Endothelial cell of umbilical vein (primary cell): Measurements from ENCODE around the gene HOXA2. TPM values are rescaled to one million over a fixed set of nuclear protein-coding genes. Genes with fewer than 3 reads are reported as not detected.

Experiments used
- BruUV-seq: library from RNA; stranded (reverse); fragments of 400-500 nt; replicated peaks from 2 replicates; lab custom pipeline; 2021; lab: Mats Ljungman, UMichigan
- CTCF ChIA-PET: fragments of 300-600, 350-600 bp; sonication (Branson Sonifier 250); formaldehyde crosslinking; loops from one replicate; lab custom pipeline; 2021; ENCODE audit warnings: antibody characterized with exemption, inconsistent platforms; lab: Charles Lee
- POLR2A ChIA-PET: fragments of 300-600, 350-600 bp; sonication (Branson Sonifier 250); formaldehyde crosslinking; loops from one replicate; lab custom pipeline; 2021; ENCODE audit warnings: antibody characterized with exemption, inconsistent platforms; lab: Charles Lee
- DNase-seq: peaks from one replicate; pipeline ENCODE4 v3.0.0-alpha.2; 2011; ENCODE audit warnings: low read depth, low spot score
- FAIRE-seq: peaks from 2 replicates; lab custom pipeline; 2011; peaks lifted over from hg19 to GRCh38; lab: Jason Lieb, UNC
- H2AFZ ChIP-seq: 2 replicates; pipeline ENCODE4 v1.6.0; 2012; ENCODE audit warnings: low read depth, low read length, control low read depth, inconsistent platforms
- H3K27ac ChIP-seq: 2 replicates; pipeline ENCODE4 v1.5.1; 2011; ENCODE audit warnings: low read depth, mild to moderate bottlenecking, control low read depth, low read length, moderate library complexity; ENCODE audit not compliant: insufficient read depth
- H3K27me3 ChIP-seq, 2 experiments: 2 replicates each; pipeline versions ENCODE4 v1.6.0 to v1.6.1; 2011; ENCODE audit warnings: low read length in 2 of 2, mixed read lengths in 1 of 2; ENCODE audit not compliant: control insufficient read depth in 2 of 2, insufficient read depth in 2 of 2
- H3K36me3 ChIP-seq, 2 experiments: 2 replicates in 1 of 2; 3 replicates in 1 of 2; pipeline ENCODE4 v1.5.1; 2011; ENCODE audit warnings: low read length in 2 of 2, mild to moderate bottlenecking in 1 of 2, moderate library complexity in 1 of 2; ENCODE audit not compliant: control insufficient read depth in 2 of 2, insufficient read depth in 2 of 2; ENCODE audit errors: extremely low read depth in 1 of 2
- H3K4me1 ChIP-seq: 3 replicates; pipeline ENCODE4 v1.5.1; 2011; ENCODE audit warnings: mild to moderate bottlenecking, low read length; ENCODE audit not compliant: control insufficient read depth, insufficient read depth; ENCODE audit errors: extremely low read depth
- H3K4me2 ChIP-seq: 2 replicates; pipeline ENCODE4 v1.6.1; 2011; ENCODE audit warnings: low read length, control low read depth, mixed read lengths; ENCODE audit not compliant: insufficient read depth
- H3K4me3 ChIP-seq, 3 experiments: fragments of 200-600 bp in 1 of 3; sonication (generic), shearing (Covaris generic) in 1 of 3; replicated peaks in 1 of 3; 2 replicates each; pipeline ENCODE4 v1.5.1; 2011 to 2016; ENCODE audit warnings: control low read depth in 3 of 3, low read length in 3 of 3, mild to moderate bottlenecking in 2 of 3, inconsistent platforms in 1 of 3, low read depth in 1 of 3, moderate library complexity in 1 of 3; ENCODE audit not compliant: insufficient read depth in 1 of 3
- H3K79me2 ChIP-seq: 2 replicates; pipeline ENCODE4 v1.6.0; 2012; ENCODE audit warnings: low read length, inconsistent platforms; ENCODE audit not compliant: control insufficient read depth, insufficient read depth
- H3K9ac ChIP-seq: replicated peaks from 2 replicates; pipeline ENCODE3; 2011; ENCODE audit warnings: low read length, control low read depth; ENCODE audit not compliant: insufficient read depth; ENCODE audit errors: extremely low read depth
- H3K9me1 ChIP-seq: replicated peaks from 3 replicates; pipeline ENCODE4 v1.6.0; 2011; ENCODE audit warnings: mild to moderate bottlenecking, low read length; ENCODE audit not compliant: control insufficient read depth, insufficient read depth; ENCODE audit errors: extremely low read depth
- H3K9me3 ChIP-seq: replicated peaks from 2 replicates; pipeline ENCODE4 v1.5.1; 2012; ENCODE audit warnings: low read length, inconsistent platforms; ENCODE audit not compliant: control insufficient read depth, insufficient read depth
- H4K20me1 ChIP-seq: replicated peaks from 2 replicates; pipeline ENCODE3; 2011; ENCODE audit warnings: mild to moderate bottlenecking, low read length; ENCODE audit not compliant: control insufficient read depth, insufficient read depth; ENCODE audit errors: extremely low read depth
- EZH2 ChIP-seq: IDR thresholded peaks from 2 replicates; pipeline ENCODE4 v1.6.1; 2012; ENCODE audit warnings: borderline replicate concordance, low read depth, mild to moderate bottlenecking, moderate library complexity, low read length, inconsistent platforms; ENCODE audit not compliant: severe bottlenecking
- FOS ChIP-seq: IDR thresholded peaks from 2 replicates; pipeline ENCODE4 v1.6.1; 2011; ENCODE audit warnings: mild to moderate bottlenecking, low read length, moderate library complexity, borderline replicate concordance; ENCODE audit not compliant: insufficient read depth
- GATA2 ChIP-seq: IDR thresholded peaks from 2 replicates; pipeline ENCODE4 v1.7.0; 2011; ENCODE audit warnings: low read depth, mild to moderate bottlenecking, moderate library complexity, mixed read lengths, low read length; ENCODE audit not compliant: insufficient read length, insufficient read depth
- JUN ChIP-seq: IDR thresholded peaks from 2 replicates; pipeline ENCODE4 v1.6.1; 2011; ENCODE audit warnings: borderline replicate concordance, low read depth; ENCODE audit not compliant: insufficient read length, insufficient read depth
- MAX ChIP-seq: IDR thresholded peaks from 2 replicates; pipeline ENCODE4 v1.6.1; 2011; ENCODE audit not compliant: insufficient read depth, insufficient read length
- MYC ChIP-seq: IDR thresholded peaks from one replicate; pipeline ENCODE4 v1.6.1; 2011; ENCODE audit warnings: mild to moderate bottlenecking, low read depth, low read length
- POLR2A ChIP-seq: IDR thresholded peaks from 2 replicates; pipeline ENCODE4 v1.6.1; 2012; ENCODE audit warnings: low read depth, mild to moderate bottlenecking, control low read depth, low read length
- POLR2AphosphoS5 ChIP-seq: IDR thresholded peaks from 2 replicates; pipeline ENCODE4 v1.6.1; 2012; ENCODE audit warnings: low read depth, mild to moderate bottlenecking, control low read depth, low read length, moderate library complexity; ENCODE audit not compliant: insufficient read depth
- dilution Hi-C: fragments of 300-500 bp; cut with MboI; formaldehyde crosslinking; loops from one replicate; pipeline ENCODE4 v1.15.0; 2019; ENCODE audit warnings: low sequenced_read_pairs; ENCODE audit not compliant: extremely low pct_ligation_motif_present
- intact Hi-C: fragments of 100-400 bp; cut with micrococcal nuclease; formaldehyde crosslinking; loops from one replicate; pipeline ENCODE4 v1.10.0; 2022
- polyA plus RNA-seq, 4 experiments: library from polyadenylated mRNA; depleted of rRNA in 3 of 4; stranded (reverse) in 3 of 4; unstranded in 1 of 4; fragments of >200 nt; gene quantifications; 2 replicates each; pipeline versions ENCODE4 v1.2.1 to v1.2.3, GENCODE V29; 2011 to 2012; ENCODE audit warnings: missing spikeins in 1 of 4
- total RNA-seq: library from RNA; stranded (reverse); gene quantifications from 2 replicates; pipeline ENCODE4 v1.2.3, GENCODE V29; 2021
- TF ChIP-seq, protein P1 (sequence below), 2 donors: IDR thresholded peaks; 1 replicate in 1 of 2; 2 replicates in 1 of 2; pipeline ENCODE4 v1.5.1; 2011; ENCODE audit warnings: low read length in 2 of 2, mild to moderate bottlenecking in 2 of 2, moderate library complexity in 2 of 2, control low read depth in 1 of 2, inconsistent platforms in 1 of 2, low read depth in 1 of 2; ENCODE audit not compliant: insufficient read depth in 1 of 2; ENCODE audit errors: extremely low read depth in 1 of 2

The HOXA2 gene
- total and polyA plus RNA-seq, 2 donors (not counting 3 experiments of a cell fraction or from before 2014, with no cell fraction given): 1.6 to 2.3 TPM

DNA sequence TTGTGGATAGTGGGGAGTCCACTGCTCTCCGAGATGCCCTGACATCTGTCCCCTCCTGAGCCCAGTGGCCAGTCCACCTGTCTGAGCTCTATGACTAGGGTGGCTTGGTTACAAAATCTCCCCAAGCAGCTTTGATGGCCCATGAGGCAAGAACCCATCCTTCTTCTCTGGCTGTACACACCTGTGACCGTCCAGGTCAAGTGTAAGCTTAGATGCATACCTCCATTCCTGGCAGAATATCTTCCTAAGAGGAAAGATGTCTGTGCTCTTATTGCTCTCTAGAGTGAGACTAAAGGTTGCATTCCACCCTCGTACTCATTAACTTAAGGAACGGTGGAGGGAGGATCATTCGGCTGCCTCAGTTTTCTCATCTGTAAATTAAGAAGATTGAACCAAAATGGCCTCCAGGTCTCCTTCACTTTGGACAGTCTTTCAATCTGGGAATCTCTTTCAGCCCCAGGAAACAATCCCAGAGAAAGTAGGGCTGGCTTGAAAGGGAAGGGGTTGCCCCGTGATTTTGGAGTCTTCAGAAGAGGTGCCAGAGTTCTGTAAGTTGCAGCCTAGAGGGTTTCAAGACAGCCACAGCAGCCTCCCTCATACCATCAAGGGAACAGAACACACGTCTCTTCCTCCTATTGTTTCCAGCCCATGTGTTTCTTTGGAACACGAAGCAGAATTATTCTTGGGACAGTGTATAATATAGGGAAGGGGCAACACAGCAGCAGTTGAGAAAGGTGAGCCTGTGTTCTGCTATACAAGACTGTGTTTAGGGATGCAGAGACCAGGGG is 22.6 kb upstream of the HOXA2 start:
- ChIA-PET POLR2A (interaction anchor here (0.5 to 0.8 kb wide), 2 partner anchors 54 to 933 kb away, joined by 3 to 6 read pairs; no protein-coding TSS in a partner anchor), CTCF (interaction anchor here (0.9 to 1.4 kb wide), 2 partner anchors 10 to 28 kb away, joined by 3 read pairs; no protein-coding TSS in a partner anchor)
- no peak for TF ChIP-seq MYC
- no peak for TF ChIP-seq MAX
- TF ChIP-seq POLR2A: no peak
- no peak for TF ChIP-seq JUN
- no peak for TF ChIP-seq POLR2AphosphoS5
- no peak for TF ChIP-seq GATA2
- TF ChIP-seq FOS: no peak
- TF ChIP-seq, protein P1, sequence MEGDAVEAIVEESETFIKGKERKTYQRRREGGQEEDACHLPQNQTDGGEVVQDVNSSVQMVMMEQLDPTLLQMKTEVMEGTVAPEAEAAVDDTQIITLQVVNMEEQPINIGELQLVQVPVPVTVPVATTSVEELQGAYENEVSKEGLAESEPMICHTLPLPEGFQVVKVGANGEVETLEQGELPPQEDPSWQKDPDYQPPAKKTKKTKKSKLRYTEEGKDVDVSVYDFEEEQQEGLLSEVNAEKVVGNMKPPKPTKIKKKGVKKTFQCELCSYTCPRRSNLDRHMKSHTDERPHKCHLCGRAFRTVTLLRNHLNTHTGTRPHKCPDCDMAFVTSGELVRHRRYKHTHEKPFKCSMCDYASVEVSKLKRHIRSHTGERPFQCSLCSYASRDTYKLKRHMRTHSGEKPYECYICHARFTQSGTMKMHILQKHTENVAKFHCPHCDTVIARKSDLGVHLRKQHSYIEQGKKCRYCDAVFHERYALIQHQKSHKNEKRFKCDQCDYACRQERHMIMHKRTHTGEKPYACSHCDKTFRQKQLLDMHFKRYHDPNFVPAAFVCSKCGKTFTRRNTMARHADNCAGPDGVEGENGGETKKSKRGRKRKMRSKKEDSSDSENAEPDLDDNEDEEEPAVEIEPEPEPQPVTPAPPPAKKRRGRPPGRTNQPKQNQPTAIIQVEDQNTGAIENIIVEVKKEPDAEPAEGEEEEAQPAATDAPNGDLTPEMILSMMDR (IDR thresholded peaks at IDR 0.05; ENCODE audit: extremely low read depth in 1 of 2, insufficient read depth in 1 of 2, low read depth in 1 of 2, low read length in 2 of 2): no peak
- TF ChIP-seq EZH2: no peak
- intact Hi-C loops: loop anchor here (1.0 kb wide), 1 partner anchor 10 kb away; no protein-coding TSS in a partner anchor
- DNase-seq (peak; percentile 60), FAIRE-seq (peak; percentile 69)
- no peaks in the 10 kb centered on the region for H3K27me3 ChIP-seq
- H3K9ac ChIP-seq: no peak overlapping the region
- H3K79me2 ChIP-seq: peaks cover 67% of the 10 kb centered on the region
- no TSS peak for BruUV-seq
- peak overlapping the region; percentile 96 for H3K27ac ChIP-seq
- no peak overlapping the region for H3K4me3 ChIP-seq
- no peaks in the 10 kb centered on the region for H3K9me1 ChIP-seq
- peaks cover 73% of the 10 kb centered on the region for H3K4me1 ChIP-seq
- H2AFZ ChIP-seq: no peak overlapping the region
- peak overlapping the region; percentile 8 for H3K4me2 ChIP-seq
- H4K20me1 ChIP-seq: no peaks in the 10 kb centered on the region
- peaks cover 0 to 11% of the 10 kb centered on the region in 2 experiments for H3K36me3 ChIP-seq
- no peaks in the 10 kb centered on the region for H3K9me3 ChIP-seq
- dilution Hi-C loops: no loop called here
